ENCODE data around the gene MT1B.

- TF ChIP-seq CTCF (IDR thresholded peaks at IDR 0.05) (no peak), EP300 (IDR thresholded peaks at IDR 0.05) (no peak)
Observed at GRCh38 chr16:56679078-56679730, 27.5 kb downstream of the MT1B start.
